PC-3 (cell line): Measurements from ENCODE around the gene ITCH. TPM values are rescaled to one million over a fixed set of nuclear protein-coding genes. Genes with fewer than 3 reads are reported as not detected.

Source experiments
- ATAC-seq: fragments of 200-7000 bp; cut with Tn5 transposase; 2 replicates; pipeline ENCODE4 v1.9.1; 2020; ENCODE audit warnings: mild to moderate bottlenecking, moderate library complexity
- BruUV-seq: library from RNA; stranded (reverse); fragments of 400-500 nt; replicated peaks from 2 replicates; lab custom pipeline; 2021; lab: Mats Ljungman, UMichigan
- CTCF ChIA-PET: fragments of 300-600 bp; sonication (Branson Sonifier 250); formaldehyde crosslinking; loops from one replicate; lab custom pipeline; 2022; ENCODE audit warnings: antibody characterized with exemption; lab: Charles Lee
- POLR2A ChIA-PET: fragments of 300-600 bp; sonication (Branson Sonifier 250); formaldehyde crosslinking; loops from one replicate; lab custom pipeline; 2022; ENCODE audit warnings: antibody characterized with exemption; ENCODE audit not compliant: unreplicated experiment; lab: Charles Lee
- DNase-seq: peaks from one replicate; pipeline ENCODE4 v3.0.0-alpha.2; 2015
- H2AFZ ChIP-seq: fragments of 300-600 bp; sonication (generic); 2 replicates; pipeline ENCODE4 v1.6.0; 2016; ENCODE audit warnings: antibody characterized with exemption, low read length
- H3F3A ChIP-seq: fragments of 300-600 bp; sonication (generic); one replicate; pipeline ENCODE4 v1.6.0; 2017; ENCODE audit warnings: antibody characterized with exemption, low read length, control low read depth, mild to moderate bottlenecking; ENCODE audit not compliant: unreplicated experiment
- H3K27ac ChIP-seq: fragments of 300-600 bp; sonication (generic); 2 replicates; pipeline ENCODE4 v1.5.1; 2016; ENCODE audit warnings: mild to moderate bottlenecking, low read length
- H3K27me3 ChIP-seq: fragments of 300-600 bp; sonication (generic); 2 replicates; pipeline ENCODE4 v1.6.1; 2016; ENCODE audit warnings: low read length, mixed read lengths
- H3K36me3 ChIP-seq: fragments of 300-600 bp; sonication (generic); 2 replicates; pipeline ENCODE4 v1.6.1; 2016; ENCODE audit warnings: low read depth, mixed run types, low read length, mixed read lengths
- H3K4me1 ChIP-seq: fragments of 300-600 bp; sonication (generic); 2 replicates; pipeline ENCODE4 v1.5.1; 2016; ENCODE audit warnings: low read length; ENCODE audit not compliant: insufficient read depth
- H3K4me2 ChIP-seq: fragments of 300-600 bp; sonication (generic); 2 replicates; pipeline ENCODE4 v1.6.0; 2016; ENCODE audit warnings: low read length
- H3K4me3 ChIP-seq: fragments of 300-600 bp; sonication (generic); 2 replicates; pipeline ENCODE4 v1.5.1; 2016; ENCODE audit warnings: mild to moderate bottlenecking, low read length, mixed read lengths
- H3K79me2 ChIP-seq: fragments of 300-600 bp; sonication (generic); 2 replicates; pipeline ENCODE4 v1.6.1; 2017; ENCODE audit warnings: low read length, mixed read lengths
- H3K9ac ChIP-seq: fragments of 300-600 bp; sonication (generic); 2 replicates; pipeline ENCODE4 v1.6.0; 2016; ENCODE audit warnings: mild to moderate bottlenecking, low read length
- H3K9me2 ChIP-seq: fragments of 300-600 bp; sonication (generic); replicated peaks from 2 replicates; pipeline ENCODE4 v1.6.1; 2016; ENCODE audit warnings: mixed run types, low read length, mixed read lengths
- H3K9me3 ChIP-seq: fragments of 300-600 bp; sonication (generic); 2 replicates; pipeline ENCODE4 v1.6.1; 2016; ENCODE audit warnings: low read length, mixed read lengths
- H4K20me1 ChIP-seq: fragments of 300-600 bp; sonication (generic); 2 replicates; pipeline ENCODE4 v1.6.1; 2016; ENCODE audit warnings: low read length, mixed read lengths
- EZH2 ChIP-seq: fragments of 300-600 bp; sonication (generic); IDR thresholded peaks from one replicate; pipeline ENCODE4 v1.6.1; 2017; ENCODE audit warnings: antibody characterized with exemption, mild to moderate bottlenecking, low read length; ENCODE audit not compliant: unreplicated experiment
- EZH2phosphoT487 ChIP-seq: fragments of 300-600 bp; sonication (generic); IDR thresholded peaks from 2 replicates; pipeline ENCODE4 v1.6.1; 2018; ENCODE audit warnings: mild to moderate bottlenecking, antibody characterized with exemption, low read length, borderline replicate concordance
- intact Hi-C: fragments of 100-400 bp; cut with micrococcal nuclease; formaldehyde crosslinking; loops from 2 replicates; pipeline ENCODE4 v1.9.0; 2023
- total RNA-seq: library from RNA; depleted of rRNA; stranded (reverse); fragments of >200 nt; gene quantifications from 2 replicates; pipeline ENCODE4 v1.2.3, GENCODE V29; 2014
- TF ChIP-seq, protein P1 (sequence below): fragments of 300-600 bp; sonication (generic); conservative IDR thresholded peaks from 2 replicates; pipeline ENCODE4 v1.5.1; 2017; ENCODE audit warnings: antibody characterized with exemption, low read depth, mild to moderate bottlenecking, low read length

The ITCH gene
- total RNA-seq, 1 experiment from 2014 or later, result 54.8 TPM

DNA sequence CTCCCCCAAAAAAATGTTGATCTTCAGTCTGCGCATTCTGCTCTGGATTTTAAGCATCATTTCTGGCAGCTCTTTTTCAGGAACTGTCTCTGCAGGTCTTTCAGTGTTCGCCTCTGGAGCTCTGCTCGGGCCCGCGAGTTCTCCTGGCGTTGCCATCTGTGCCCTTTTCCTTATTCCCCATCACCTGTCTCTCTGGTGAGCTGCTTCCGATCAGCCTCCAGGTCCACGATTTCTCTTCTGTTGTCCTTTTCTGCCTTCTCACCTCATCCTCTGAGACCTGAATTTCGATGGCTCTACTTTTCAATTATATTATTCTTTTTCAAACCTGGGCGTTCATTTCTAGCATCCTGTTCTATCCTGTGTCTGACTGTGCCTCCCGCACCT is 194.9 kb downstream of the ITCH start:
- H3K4me3 ChIP-seq, result peak overlapping the region; percentile 71
- ChIA-PET CTCF (no interaction called here), POLR2A (no interaction called here)
- no peaks in the 10 kb centered on the region for H3K27me3 ChIP-seq
- H3F3A ChIP-seq, result no peaks in the 10 kb centered on the region
- no peaks in the 10 kb centered on the region for H3K9me2 ChIP-seq
- DNase-seq (no peak), ATAC-seq (no peak)
- H3K4me2 ChIP-seq, result peak overlapping the region; percentile 92
- H2AFZ ChIP-seq, result peak overlapping the region; percentile 100
- intact Hi-C loops, result no loop called here
- H3K4me1 ChIP-seq, result peaks cover 14% of the 10 kb centered on the region; the same call in 1 of the 2 replicates
- TF ChIP-seq, protein P1, sequence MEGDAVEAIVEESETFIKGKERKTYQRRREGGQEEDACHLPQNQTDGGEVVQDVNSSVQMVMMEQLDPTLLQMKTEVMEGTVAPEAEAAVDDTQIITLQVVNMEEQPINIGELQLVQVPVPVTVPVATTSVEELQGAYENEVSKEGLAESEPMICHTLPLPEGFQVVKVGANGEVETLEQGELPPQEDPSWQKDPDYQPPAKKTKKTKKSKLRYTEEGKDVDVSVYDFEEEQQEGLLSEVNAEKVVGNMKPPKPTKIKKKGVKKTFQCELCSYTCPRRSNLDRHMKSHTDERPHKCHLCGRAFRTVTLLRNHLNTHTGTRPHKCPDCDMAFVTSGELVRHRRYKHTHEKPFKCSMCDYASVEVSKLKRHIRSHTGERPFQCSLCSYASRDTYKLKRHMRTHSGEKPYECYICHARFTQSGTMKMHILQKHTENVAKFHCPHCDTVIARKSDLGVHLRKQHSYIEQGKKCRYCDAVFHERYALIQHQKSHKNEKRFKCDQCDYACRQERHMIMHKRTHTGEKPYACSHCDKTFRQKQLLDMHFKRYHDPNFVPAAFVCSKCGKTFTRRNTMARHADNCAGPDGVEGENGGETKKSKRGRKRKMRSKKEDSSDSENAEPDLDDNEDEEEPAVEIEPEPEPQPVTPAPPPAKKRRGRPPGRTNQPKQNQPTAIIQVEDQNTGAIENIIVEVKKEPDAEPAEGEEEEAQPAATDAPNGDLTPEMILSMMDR, result no peak
- TF ChIP-seq EZH2phosphoT487, result no peak
- TF ChIP-seq EZH2, result no peak
- no peak overlapping the region for H3K27ac ChIP-seq
- peak overlapping the region; percentile 67 for H3K9ac ChIP-seq
- no peaks in the 10 kb centered on the region for H3K9me3 ChIP-seq
- H3K79me2 ChIP-seq, result no peaks in the 10 kb centered on the region
- no peaks in the 10 kb centered on the region for H3K36me3 ChIP-seq
- BruUV-seq, result TSS peak; percentile 49
- no peaks in the 10 kb centered on the region for H4K20me1 ChIP-seq

DNA sequence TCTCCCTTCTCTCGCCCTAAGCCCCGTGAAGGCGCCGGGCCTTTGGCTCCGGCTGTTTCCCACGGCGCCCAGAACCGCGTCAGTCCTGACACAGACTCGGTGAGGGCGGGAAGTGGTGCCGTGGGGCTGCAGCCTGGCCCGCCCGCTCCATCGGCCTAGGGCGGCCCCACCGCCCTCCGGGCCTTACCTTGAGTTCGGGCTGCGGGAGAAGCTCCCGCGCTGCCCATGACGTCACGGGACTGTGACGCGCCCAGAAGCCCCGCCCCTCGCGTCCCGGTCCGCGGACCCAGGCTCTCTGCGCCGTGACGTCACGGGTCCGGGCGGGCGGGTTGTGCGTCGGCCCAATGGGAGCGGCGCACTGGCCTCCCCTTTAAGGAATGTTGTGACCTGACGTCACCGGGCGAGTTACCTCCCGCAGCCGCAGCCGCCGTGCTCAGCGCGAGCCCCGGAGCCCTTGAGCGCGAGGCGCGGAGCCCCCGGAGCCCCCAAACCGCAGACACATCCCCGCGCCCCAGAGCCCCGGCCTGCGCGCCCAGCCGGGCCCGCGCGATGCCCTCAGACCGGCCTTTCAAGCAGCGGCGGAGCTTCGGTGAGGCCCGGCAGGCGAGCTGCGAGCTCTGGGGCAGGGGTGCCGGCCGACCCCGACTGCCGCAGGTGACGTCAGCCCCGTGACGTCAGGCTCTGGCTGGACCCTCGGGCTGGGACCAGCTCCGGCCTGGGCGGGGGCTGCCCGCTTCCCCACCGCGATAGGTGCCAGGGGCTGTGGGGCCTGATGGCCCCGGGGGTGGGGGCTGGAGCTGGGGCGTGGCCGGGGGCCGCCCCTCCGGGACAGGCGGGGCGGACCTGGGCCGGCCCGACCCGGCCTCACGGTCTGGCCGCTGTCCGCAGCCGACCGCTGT is 195.5 kb downstream of the ITCH start, which contains the start of gene MAP1LC3A:
Gene MAP1LC3A, plus strand, starts transcription at position 399 of the 899 bp plus-strand sequence. Its CDS starts 151 bp downstream, at position 550.
- no peak within 1 kb of the TSS for H3K27ac ChIP-seq

More for the DNA sequence above, 195.5 kb downstream of the ITCH start, which contains the start of gene MAP1LC3A:
- Histone ChIP-seq H4K20me1 (no peaks in the 10 kb centered on the region), H3K79me2 (no peaks in the 10 kb centered on the region), H3K36me3 (no peaks in the 10 kb centered on the region), H2AFZ (peak within 1 kb of the TSS; percentile 100), H3K9me2 (no peaks in the 10 kb centered on the region), H3K4me3 (peak within 1 kb of the TSS; percentile 71), H3K4me2 (peak within 1 kb of the TSS; percentile 92), H3K9me3 (no peaks in the 10 kb centered on the region), H3K4me1 (peaks cover 10% of the 10 kb centered on the region; the same call in 1 of the 2 replicates), H3K27me3 (no peaks in the 10 kb centered on the region), H3K9ac (peak within 1 kb of the TSS; percentile 67), H3F3A (no peaks in the 10 kb centered on the region)
- no peak for TF ChIP-seq EZH2
- no peak for TF ChIP-seq EZH2phosphoT487
- TF ChIP-seq, protein P1, result no peak
- ATAC-seq (peak; percentile 77), DNase-seq (peak; percentile 70)
- CTCF ChIA-PET, result no interaction called here
- intact Hi-C loops, result no loop called here
- POLR2A ChIA-PET, result no interaction called here
- BruUV-seq, result no TSS peak
